ENCODE data around the gene ITFG1.

DNA sequence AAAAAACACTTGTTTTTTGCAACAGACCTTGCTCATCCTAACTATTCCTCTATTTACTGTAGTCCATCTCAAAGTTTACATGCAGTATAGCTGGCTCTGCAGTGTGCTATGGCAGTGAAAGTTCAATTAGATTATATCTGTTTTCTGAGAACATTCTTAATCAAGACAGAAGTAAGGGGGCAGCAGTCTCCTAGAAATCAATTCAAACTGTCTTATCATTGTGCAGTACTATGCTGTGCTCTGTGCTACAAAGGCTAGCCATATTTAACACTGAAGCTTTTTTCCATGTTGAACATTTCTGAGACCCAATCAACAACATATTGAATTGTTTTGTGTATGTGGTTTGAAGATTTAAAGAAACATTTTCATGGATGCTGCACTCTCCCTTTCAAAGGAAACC lies 328.6 kb downstream of the ITFG1 start:
- TF ChIP-seq, protein P1, sequence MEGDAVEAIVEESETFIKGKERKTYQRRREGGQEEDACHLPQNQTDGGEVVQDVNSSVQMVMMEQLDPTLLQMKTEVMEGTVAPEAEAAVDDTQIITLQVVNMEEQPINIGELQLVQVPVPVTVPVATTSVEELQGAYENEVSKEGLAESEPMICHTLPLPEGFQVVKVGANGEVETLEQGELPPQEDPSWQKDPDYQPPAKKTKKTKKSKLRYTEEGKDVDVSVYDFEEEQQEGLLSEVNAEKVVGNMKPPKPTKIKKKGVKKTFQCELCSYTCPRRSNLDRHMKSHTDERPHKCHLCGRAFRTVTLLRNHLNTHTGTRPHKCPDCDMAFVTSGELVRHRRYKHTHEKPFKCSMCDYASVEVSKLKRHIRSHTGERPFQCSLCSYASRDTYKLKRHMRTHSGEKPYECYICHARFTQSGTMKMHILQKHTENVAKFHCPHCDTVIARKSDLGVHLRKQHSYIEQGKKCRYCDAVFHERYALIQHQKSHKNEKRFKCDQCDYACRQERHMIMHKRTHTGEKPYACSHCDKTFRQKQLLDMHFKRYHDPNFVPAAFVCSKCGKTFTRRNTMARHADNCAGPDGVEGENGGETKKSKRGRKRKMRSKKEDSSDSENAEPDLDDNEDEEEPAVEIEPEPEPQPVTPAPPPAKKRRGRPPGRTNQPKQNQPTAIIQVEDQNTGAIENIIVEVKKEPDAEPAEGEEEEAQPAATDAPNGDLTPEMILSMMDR (conservative IDR thresholded peaks at IDR 0.05): no peak
- TF ChIP-seq ZFX (IDR thresholded peaks at IDR 0.05): no peak

All from C4-2B (cell line).